Panc1 (cell line): ENCODE measurements around the gene TTC28.

ENCODE experiments used
- CTCF ChIP-seq: fragments of 450-650 bp; IDR thresholded peaks from 2 replicates; pipeline ENCODE4 v1.5.1; 2017; ENCODE audit warnings: mild to moderate bottlenecking
- REST ChIP-seq, 2 experiments: IDR thresholded peaks; 2 replicates each; pipeline ENCODE4 v1.6.1; 2011 to 2012; ENCODE audit warnings: low read depth in 2 of 2, control low read depth in 1 of 2, low read length in 1 of 2, mild to moderate bottlenecking in 1 of 2, moderate library complexity in 1 of 2; ENCODE audit not compliant: insufficient read depth in 1 of 2
- SIN3A ChIP-seq: IDR thresholded peaks from 2 replicates; pipeline ENCODE4 v1.6.1; 2012; ENCODE audit warnings: low read depth, mild to moderate bottlenecking, low read length, moderate library complexity, borderline replicate concordance; ENCODE audit not compliant: insufficient read depth
- TCF7L2 ChIP-seq: IDR thresholded peaks from 2 replicates; pipeline ENCODE4 v1.6.1; 2011; ENCODE audit warnings: mild to moderate bottlenecking, low read depth, low read length, inconsistent platforms

- TF ChIP-seq CTCF, result no peak
- TF ChIP-seq SIN3A, result no peak
- TF ChIP-seq REST (IDR thresholded peaks at IDR 0.05; ENCODE audit: insufficient read depth in 1 of 2, low read depth in 2 of 2, low read length in 1 of 2), result no peak
- no peak for TF ChIP-seq TCF7L2
Measured at GRCh38 chr22:28441720-28442263, 237.8 kb downstream of the TTC28 start.
